Right lobe of liver (tissue), 6 donors: ENCODE measurements around the gene LEMD1. TPM values are rescaled to one million over a fixed set of nuclear protein-coding genes. Genes with fewer than 3 reads are reported as not detected.

Source experiments
- ATAC-seq, 4 donors: fragments of 200-7000 bp; cut with Tn5 transposase; one replicate each; pipeline ENCODE4 v1.9.1; 2020; ENCODE audit warnings: mild to moderate bottlenecking in 4 of 4, moderate library complexity in 4 of 4
- DNase-seq, 3 donors: peaks; one replicate each; pipeline ENCODE4 v3.0.0-alpha.2; 2020
- H3K27ac ChIP-seq, 3 donors: fragments of 200-600 bp; one replicate each; pipeline ENCODE4 v1.8.0; 2022
- H3K27me3 ChIP-seq, 2 donors: fragments of 200-600 bp; one replicate each; pipeline ENCODE4 v1.8.0; 2022
- H3K36me3 ChIP-seq, 4 donors: fragments of 200-600 bp; sonication (generic) in 1 of 4; one replicate each; pipeline versions ENCODE4 v1.5.1 to v1.8.0; 2017 to 2022; ENCODE audit warnings: control low read depth in 1 of 4
- H3K4me1 ChIP-seq, 4 donors: fragments of 200-600 bp; sonication (generic) in 1 of 4; one replicate each; pipeline versions ENCODE4 v1.5.1 to v1.8.0; 2017 to 2022; ENCODE audit warnings: control low read depth in 1 of 4
- H3K4me3 ChIP-seq, 3 donors: fragments of 200-600 bp; one replicate each; pipeline ENCODE4 v1.8.0; 2022
- H3K9me3 ChIP-seq, 4 donors: fragments of 200-600 bp; sonication (generic) in 1 of 4; one replicate each; pipeline versions ENCODE4 v1.5.1 to v1.8.0; 2017 to 2022; ENCODE audit warnings: control low read depth in 1 of 4
- CTCF ChIP-seq, 4 donors: fragments of 200-600 bp in 3 of 4; fragments of 450-650 bp in 1 of 4; IDR thresholded peaks; one replicate each; pipeline versions ENCODE4 v1.5.1 to v1.8.0; 2016 to 2022; ENCODE audit warnings: antibody characterized with exemption in 4 of 4, mild to moderate bottlenecking in 2 of 4
- POLR2A ChIP-seq: fragments of 450-650 bp; IDR thresholded peaks from one replicate; pipeline ENCODE4 v1.6.1; 2017; ENCODE audit warnings: antibody characterized with exemption, mild to moderate bottlenecking
- WGBS: methylation state at CpG from one replicate; pipeline ENCODE4 v1.1.6; 2018; ENCODE audit warnings: low coverage, low lambda C conversion rate; ENCODE audit not compliant: insufficient coverage; ENCODE audit errors: missing lambda C conversion rate; 5-methylcytosine and 5-hydroxymethylcytosine counted together
- intact Hi-C, 2 donors: fragments of 100-400 bp; cut with DNase I; formaldehyde crosslinking; loops; one replicate each; pipeline versions ENCODE4 v1.11.2 to v1.14.1; 2022
- total RNA-seq, 6 experiments: library from RNA; depleted of rRNA in 2 of 6; stranded (reverse); fragments of >200 nt in 2 of 6; fragmentation: NEBNext Ultra II Directional in 3 of 6; extraction: Animal tissue kit (Norgen Biotek cat#: 25700) in 3 of 6; gene quantifications; one replicate each; pipeline versions ENCODE4 v1.1.0 to v1.2.4, GENCODE V29; 2016 to 2023
- donor health status: DM: no; HTN: yes; CAD: no.
- donor health status: DM: no; HTN: no; CAD: no.
- donor health status: DM: no; HTN: no; CAD: no.
- donor health status: DM: no; HTN: yes; CAD: no.
- donor health status: DM: no; HTN: yes; CAD: no.

LEMD1 gene
- total RNA-seq, 6 experiments from 2014 or later, result not detected

DNA sequence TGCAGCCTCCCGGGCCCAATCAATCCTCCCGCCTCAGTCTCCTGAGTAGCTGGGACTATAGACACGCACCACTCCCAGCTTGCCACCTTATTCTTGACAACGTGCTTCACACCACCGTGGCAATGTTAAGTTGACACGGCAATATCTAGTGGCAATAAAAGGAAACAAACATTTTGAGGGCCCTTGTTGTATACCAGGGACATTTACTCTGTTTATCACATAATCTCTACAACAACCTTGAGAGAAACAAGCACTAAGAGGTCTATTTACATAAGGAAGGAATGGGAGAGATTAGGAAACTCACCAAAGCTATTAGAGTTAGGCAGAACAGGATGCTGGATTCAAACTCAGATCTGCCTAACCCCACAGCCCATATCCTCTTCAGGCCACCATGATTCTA lies 68.2 kb downstream of the LEMD1 start:
- no peaks in the 10 kb centered on the region for H3K27me3 ChIP-seq
- no peak for TF ChIP-seq CTCF (IDR thresholded peaks at IDR 0.05)
- no peak for TF ChIP-seq POLR2A
- WGBS, result 49% methylated on average over 6 of the region's 6 CpGs
- DNase-seq, result no peak
- no peaks in the 10 kb centered on the region for H3K4me1 ChIP-seq
- ATAC-seq, result no peak
- H3K9me3 ChIP-seq, result no peaks in the 10 kb centered on the region
- intact Hi-C loops, result loop anchor here in 1 of 2 donors (10.0 kb wide), 1 partner anchor 131 kb away; no protein-coding TSS in a partner anchor
- H3K36me3 ChIP-seq, result no peaks in the 10 kb centered on the region
- no peak overlapping the region for H3K4me3 ChIP-seq
- H3K27ac ChIP-seq, result no peak overlapping the region

DNA sequence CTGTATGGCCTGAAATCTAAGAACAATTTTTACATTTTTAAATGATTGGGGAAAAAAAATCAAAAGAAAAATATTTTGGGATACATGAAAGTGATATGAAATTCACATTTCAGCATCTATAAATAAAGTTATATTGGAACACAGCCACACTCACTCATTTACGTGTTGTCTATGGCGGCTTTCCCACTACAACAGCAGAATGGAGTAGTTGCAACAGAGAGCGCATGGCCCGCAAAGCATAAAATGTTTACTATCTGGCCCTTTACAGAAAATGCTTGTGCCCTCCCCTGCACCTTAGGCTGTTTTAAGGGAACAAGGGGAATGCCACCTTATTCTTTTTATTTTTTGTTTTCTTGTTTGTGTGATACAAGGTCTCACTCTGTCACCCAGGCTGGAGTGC lies 68.7 kb downstream of the LEMD1 start:
- DNase-seq (no peak), ATAC-seq (no peak)
- WGBS, result 87% methylated on average over 4 of the region's 4 CpGs
- no peak overlapping the region for H3K4me3 ChIP-seq
- TF ChIP-seq POLR2A, result no peak
- no peak for TF ChIP-seq CTCF (IDR thresholded peaks at IDR 0.05)
- no peaks in the 10 kb centered on the region for H3K9me3 ChIP-seq
- no peaks in the 10 kb centered on the region for H3K4me1 ChIP-seq
- no peaks in the 10 kb centered on the region for H3K36me3 ChIP-seq
- no peaks in the 10 kb centered on the region for H3K27me3 ChIP-seq
- intact Hi-C loops, result loop anchor here in 1 of 2 donors (10.0 kb wide), 1 partner anchor 132 kb away; no protein-coding TSS in a partner anchor
- H3K27ac ChIP-seq, result no peak overlapping the region

GRCh38 chr1:205351984-205352713 lies 69.7 kb downstream of the LEMD1 start:
- Histone ChIP-seq H3K27ac (no peak overlapping the region), H3K27me3 (no peaks in the 10 kb centered on the region), H3K9me3 (no peaks in the 10 kb centered on the region), H3K36me3 (no peaks in the 10 kb centered on the region), H3K4me1 (no peaks in the 10 kb centered on the region), H3K4me3 (no peak overlapping the region)
- 85% methylated on average over 8 of the region's 11 CpGs for WGBS
- ATAC-seq (no peak), DNase-seq (no peak)
- TF ChIP-seq POLR2A, result no peak
- no peak for TF ChIP-seq CTCF (IDR thresholded peaks at IDR 0.05)
- intact Hi-C loops, result loop anchor here in 1 of 2 donors (10.0 kb wide), 1 partner anchor 133 kb away; no protein-coding TSS in a partner anchor

GRCh38 chr1:205350691-205351141 lies 71.1 kb downstream of the LEMD1 start:
- H3K4me1 ChIP-seq, result no peaks in the 10 kb centered on the region
- H3K9me3 ChIP-seq, result no peaks in the 10 kb centered on the region
- H3K4me3 ChIP-seq, result no peak overlapping the region
- H3K27me3 ChIP-seq, result no peaks in the 10 kb centered on the region
- WGBS, result 80% methylated on average over 1 of the region's 8 CpGs
- no peak for ATAC-seq
- no peak for DNase-seq
- H3K27ac ChIP-seq, result no peak overlapping the region
- H3K36me3 ChIP-seq, result no peaks in the 10 kb centered on the region
- TF ChIP-seq POLR2A (no peak), CTCF (IDR thresholded peaks at IDR 0.05) (no peak)
- intact Hi-C loops, result loop anchor here in 1 of 2 donors (10.0 kb wide), 1 partner anchor 134 kb away; no protein-coding TSS in a partner anchor
